HEK293 (cell line): Measurements from ENCODE around the gene SAMD5.

Source experiments
- KLF16 ChIP-seq: fragments of 450-650 bp; formaldehyde crosslinking; IDR thresholded peaks from 2 replicates; pipeline ENCODE4 v1.5.1; 2017; ENCODE audit warnings: missing biosample characterization, missing genetic modification characterization
- KLF7 ChIP-seq: fragments of 450-650 bp; formaldehyde crosslinking; IDR thresholded peaks from 2 replicates; pipeline ENCODE4 v1.5.1; 2016; ENCODE audit warnings: missing biosample characterization, missing genetic modification characterization, borderline replicate concordance
- PBX3 ChIP-seq: sonication (generic); formaldehyde crosslinking; IDR thresholded peaks from 2 replicates; pipeline ENCODE4 v1.8.1; 2022; ENCODE audit warnings: mild to moderate bottlenecking, moderate library complexity, missing genetic modification reagents
- PRDM10 ChIP-seq: fragments of 450-650 bp; formaldehyde crosslinking; IDR thresholded peaks from 2 replicates; pipeline ENCODE4 v1.5.1; 2016; ENCODE audit warnings: missing biosample characterization, missing genetic modification characterization
- REST ChIP-seq: fragments of 450-650 bp; formaldehyde crosslinking; IDR thresholded peaks from 2 replicates; pipeline ENCODE4 v1.5.1; 2016; ENCODE audit warnings: missing biosample characterization, missing genetic modification characterization
- SALL2 ChIP-seq: fragments of 450-650 bp; formaldehyde crosslinking; IDR thresholded peaks from 2 replicates; pipeline ENCODE4 v1.5.0; 2017; ENCODE audit warnings: missing biosample characterization, mild to moderate bottlenecking, missing genetic modification characterization, borderline replicate concordance
- ZBTB10 ChIP-seq: fragments of 450-650 bp; formaldehyde crosslinking; IDR thresholded peaks from 2 replicates; pipeline ENCODE4 v1.5.1; 2016; ENCODE audit warnings: missing biosample characterization, missing genetic modification characterization
- ZBTB11 ChIP-seq: fragments of 450-650 bp; formaldehyde crosslinking; conservative IDR thresholded peaks from 2 replicates; pipeline ENCODE4 v1.5.1; 2016; ENCODE audit warnings: low read depth, missing biosample characterization, missing genetic modification characterization
- ZBTB49 ChIP-seq: fragments of 450-650 bp; formaldehyde crosslinking; IDR thresholded peaks from 2 replicates; pipeline ENCODE4 v1.5.1; 2016; ENCODE audit warnings: missing biosample characterization, missing genetic modification characterization, low read depth
- ZNF169 ChIP-seq: fragments of 450-650 bp; formaldehyde crosslinking; IDR thresholded peaks from 2 replicates; pipeline ENCODE4 v1.5.1; 2016; ENCODE audit warnings: missing biosample characterization, missing genetic modification characterization
- ZNF175 ChIP-seq: fragments of 450-650 bp; formaldehyde crosslinking; IDR thresholded peaks from 2 replicates; pipeline ENCODE4 v1.5.1; 2016; ENCODE audit warnings: missing biosample characterization, missing genetic modification characterization
- ZNF223 ChIP-seq: fragments of 450-650 bp; formaldehyde crosslinking; IDR thresholded peaks from 2 replicates; pipeline ENCODE4 v1.5.1; 2016; ENCODE audit warnings: missing biosample characterization, missing genetic modification characterization
- ZNF335 ChIP-seq: fragments of 450-650 bp; formaldehyde crosslinking; conservative IDR thresholded peaks from 2 replicates; pipeline ENCODE4 v1.5.1; 2016; ENCODE audit warnings: missing biosample characterization, missing genetic modification characterization
- ZNF600 ChIP-seq: fragments of 450-650 bp; formaldehyde crosslinking; IDR thresholded peaks from 2 replicates; pipeline ENCODE4 v1.5.1; 2016; ENCODE audit warnings: missing biosample characterization, missing genetic modification characterization
- ZNF629 ChIP-seq: fragments of 450-650 bp; formaldehyde crosslinking; IDR thresholded peaks from 2 replicates; pipeline ENCODE4 v1.5.1; 2017; ENCODE audit warnings: missing biosample characterization, missing genetic modification characterization
- ZNF677 ChIP-seq: fragments of 450-650 bp; IDR thresholded peaks from 2 replicates; pipeline ENCODE4 v1.5.0; 2018; ENCODE audit warnings: missing biosample characterization, mild to moderate bottlenecking, missing genetic modification characterization, moderate library complexity
- ZNF777 ChIP-seq: fragments of 450-650 bp; formaldehyde crosslinking; IDR thresholded peaks from 2 replicates; pipeline ENCODE4 v1.5.1; 2017; ENCODE audit warnings: missing biosample characterization, missing genetic modification characterization, borderline replicate concordance
- TF ChIP-seq, protein P1 (sequence below): fragments of 450-650 bp; formaldehyde crosslinking; optimal IDR thresholded peaks from 2 replicates; pipeline ENCODE3; 2016; ENCODE audit warnings: missing biosample characterization, mild to moderate bottlenecking, missing genetic modification characterization

SAMD5 gene

GRCh38 chr6:147508866-147509608, 547 bp downstream of the SAMD5 start (continued):
- TF ChIP-seq ZNF777 (tag by site-specific recombination) = peak; percentile 66; the same call in 1 of the 2 replicates
- peak; percentile 25; the same call in 1 of the 2 replicates for TF ChIP-seq ZBTB10 (tag by site-specific recombination)
- 0 out of 2 replicates have a peak, but pooled peaks have one; percentile 13 for TF ChIP-seq ZNF600 (tag by site-specific recombination)
- peak; percentile 57; the same call in 1 of the 2 replicates for TF ChIP-seq ZNF335 (tag by site-specific recombination)
- TF ChIP-seq, protein P1, sequence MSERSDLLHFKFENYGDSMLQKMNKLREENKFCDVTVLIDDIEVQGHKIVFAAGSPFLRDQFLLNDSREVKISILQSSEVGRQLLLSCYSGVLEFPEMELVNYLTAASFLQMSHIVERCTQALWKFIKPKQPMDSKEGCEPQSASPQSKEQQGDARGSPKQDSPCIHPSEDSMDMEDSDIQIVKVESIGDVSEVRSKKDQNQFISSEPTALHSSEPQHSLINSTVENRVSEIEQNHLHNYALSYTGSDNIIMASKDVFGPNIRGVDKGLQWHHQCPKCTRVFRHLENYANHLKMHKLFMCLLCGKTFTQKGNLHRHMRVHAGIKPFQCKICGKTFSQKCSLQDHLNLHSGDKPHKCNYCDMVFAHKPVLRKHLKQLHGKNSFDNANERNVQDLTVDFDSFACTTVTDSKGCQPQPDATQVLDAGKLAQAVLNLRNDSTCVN (tag by site-specific recombination) = peak; percentile 49
- peak; percentile 66 for TF ChIP-seq PRDM10 (tag by site-specific recombination)
- TF ChIP-seq ZNF629 (tag by site-specific recombination) = 0 out of 2 replicates have a peak, but pooled peaks have one; percentile 8
- TF ChIP-seq ZNF169 (tag by site-specific recombination) = no peak
- 0 out of 2 replicates have a peak, but pooled peaks have one; percentile 36 for TF ChIP-seq KLF16
- no peak for TF ChIP-seq ZBTB49
- TF ChIP-seq KLF7 (tag by site-specific recombination) = 0 out of 2 replicates have a peak, but pooled peaks have one; percentile 17
- TF ChIP-seq SALL2 (tag by site-specific recombination) = no peak
- peak; percentile 58; the same call in 1 of the 2 replicates for TF ChIP-seq PBX3 (CRISPR knock-in tag)
- 0 out of 2 replicates have a peak, but pooled peaks have one; percentile 4 for TF ChIP-seq ZNF677 (tag by site-specific recombination)
- TF ChIP-seq ZBTB11 (tag by site-specific recombination) = peak; percentile 42; the same call in 1 of the 2 replicates
- no peak for TF ChIP-seq ZNF175 (tag by site-specific recombination)
- peak; percentile 36; the same call in 1 of the 2 replicates for TF ChIP-seq ZNF223 (tag by site-specific recombination)
- TF ChIP-seq REST (tag by site-specific recombination) = no peak
